Gastroesophageal sphincter (tissue), 3 donors: ENCODE data around the gene IDS.

ENCODE experiments used
- EP300 ChIP-seq: sonication (generic); formaldehyde crosslinking; IDR thresholded peaks from one replicate; pipeline ENCODE4 v1.6.1; 2017; ENCODE audit warnings: antibody characterized with exemption, mild to moderate bottlenecking
- POLR2A ChIP-seq, 2 donors: fragments of 450-650 bp; IDR thresholded peaks; one replicate each; pipeline ENCODE4 v1.6.1; 2017; ENCODE audit warnings: antibody characterized with exemption in 2 of 2, mild to moderate bottlenecking in 2 of 2, moderate library complexity in 1 of 2
- POLR2AphosphoS5 ChIP-seq: sonication (generic); formaldehyde crosslinking; IDR thresholded peaks from one replicate; pipeline ENCODE4 v1.6.1; 2017; ENCODE audit warnings: antibody characterized with exemption
- TF ChIP-seq, protein P1 (sequence below), 4 experiments: fragments of 200-600 bp in 2 of 4; fragments of 450-650 bp in 2 of 4; sonication (generic) in 1 of 4; IDR thresholded peaks; one replicate each; pipeline ENCODE4 v1.5.1; 2017 to 2019; ENCODE audit warnings: antibody characterized with exemption in 4 of 4, mild to moderate bottlenecking in 2 of 4, moderate library complexity in 2 of 4

DNA sequence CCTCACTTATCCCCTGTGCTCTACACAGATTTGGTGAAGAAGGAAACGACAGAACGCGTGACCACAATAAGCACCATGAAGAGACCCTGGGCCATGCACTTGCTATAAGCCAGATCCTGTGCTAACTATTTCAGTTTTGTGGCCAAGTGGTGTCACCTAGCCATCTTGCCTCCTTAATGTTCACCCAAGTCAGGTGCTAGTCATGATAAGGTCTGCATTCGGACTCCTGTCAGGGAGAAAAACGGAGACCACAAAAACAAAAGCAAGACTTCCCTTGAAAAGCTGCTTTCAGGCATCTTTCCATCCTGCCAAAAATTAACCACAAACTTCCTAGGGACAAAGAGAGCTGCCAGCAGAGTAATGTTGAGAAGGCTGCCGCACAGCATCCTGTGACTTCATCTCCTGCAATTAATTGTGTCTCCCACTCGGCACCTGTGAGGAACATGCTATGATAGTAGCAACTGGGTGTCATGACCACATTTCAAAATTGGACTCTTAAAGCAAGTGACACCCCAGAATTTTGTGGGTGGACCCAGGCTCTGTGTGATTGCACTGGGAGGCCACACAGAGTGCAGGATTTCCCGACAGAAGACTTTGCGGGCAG is 8.8 kb upstream of the IDS start:
- TF ChIP-seq POLR2A (IDR thresholded peaks at IDR 0.05) (no peak), POLR2AphosphoS5 (no peak), EP300 (no peak)
- TF ChIP-seq, protein P1, sequence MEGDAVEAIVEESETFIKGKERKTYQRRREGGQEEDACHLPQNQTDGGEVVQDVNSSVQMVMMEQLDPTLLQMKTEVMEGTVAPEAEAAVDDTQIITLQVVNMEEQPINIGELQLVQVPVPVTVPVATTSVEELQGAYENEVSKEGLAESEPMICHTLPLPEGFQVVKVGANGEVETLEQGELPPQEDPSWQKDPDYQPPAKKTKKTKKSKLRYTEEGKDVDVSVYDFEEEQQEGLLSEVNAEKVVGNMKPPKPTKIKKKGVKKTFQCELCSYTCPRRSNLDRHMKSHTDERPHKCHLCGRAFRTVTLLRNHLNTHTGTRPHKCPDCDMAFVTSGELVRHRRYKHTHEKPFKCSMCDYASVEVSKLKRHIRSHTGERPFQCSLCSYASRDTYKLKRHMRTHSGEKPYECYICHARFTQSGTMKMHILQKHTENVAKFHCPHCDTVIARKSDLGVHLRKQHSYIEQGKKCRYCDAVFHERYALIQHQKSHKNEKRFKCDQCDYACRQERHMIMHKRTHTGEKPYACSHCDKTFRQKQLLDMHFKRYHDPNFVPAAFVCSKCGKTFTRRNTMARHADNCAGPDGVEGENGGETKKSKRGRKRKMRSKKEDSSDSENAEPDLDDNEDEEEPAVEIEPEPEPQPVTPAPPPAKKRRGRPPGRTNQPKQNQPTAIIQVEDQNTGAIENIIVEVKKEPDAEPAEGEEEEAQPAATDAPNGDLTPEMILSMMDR (IDR thresholded peaks at IDR 0.05): no peak
